SK-N-SH (cell line): ENCODE results near the gene RFPL4A. TPM values are rescaled to one million over a fixed set of nuclear protein-coding genes. Genes with fewer than 3 reads are reported as not detected.

ENCODE experiments used
- CTCF ChIA-PET: fragments of 300-600, 350-600 bp; formaldehyde crosslinking; extraction: SDS; loops from one replicate; lab custom pipeline; 2021; lab: Yijun Ruan, JAX
- POLR2A ChIA-PET: fragments of 350-600 bp; sonication (Branson Sonifier 250); formaldehyde crosslinking; extraction: SDS; loops from one replicate; lab custom pipeline; 2020; ENCODE audit warnings: antibody characterized with exemption, inconsistent platforms; lab: Yijun Ruan, JAX
- DNase-seq: peaks from one replicate; pipeline ENCODE4 v3.0.0; 2012
- H2AFZ ChIP-seq: fragments of 200-600 bp; sonication (generic); 2 replicates; pipeline ENCODE4 v1.8.1; 2016; ENCODE audit warnings: antibody characterized with exemption, mild to moderate bottlenecking, low read depth
- H3F3A ChIP-seq: fragments of 200-600 bp; sonication (generic); replicated peaks from 2 replicates; pipeline ENCODE3; 2016; ENCODE audit warnings: antibody characterized with exemption, mild to moderate bottlenecking; ENCODE audit not compliant: insufficient read depth
- H3K27ac ChIP-seq, 2 experiments: fragments of 200-500 bp in 1 of 2; fragments of 200-600 bp in 1 of 2; sonication (Bioruptor generic) in 1 of 2; sonication (generic), shearing (Covaris generic) in 1 of 2; 2 replicates each; pipeline versions ENCODE4 v1.5.1 to v1.6.1; 2014 to 2016; ENCODE audit warnings: low read depth in 2 of 2, inconsistent platforms in 1 of 2, low read length in 1 of 2, mild to moderate bottlenecking in 1 of 2, mixed read lengths in 1 of 2
- H3K27me3 ChIP-seq: fragments of 200-600 bp; sonication (generic), shearing (Covaris generic); 2 replicates; pipeline ENCODE4 v1.6.1; 2016; ENCODE audit warnings: mixed run types; ENCODE audit not compliant: insufficient read depth
- H3K36me3 ChIP-seq, 2 experiments: fragments of 200-500 bp in 1 of 2; fragments of 200-600 bp in 1 of 2; sonication (Bioruptor generic) in 1 of 2; sonication (generic) in 1 of 2; replicated peaks in 1 of 2; 2 replicates each; pipeline versions ENCODE3 to v1.5.1; 2014 to 2016; ENCODE audit warnings: low read length in 1 of 2, mild to moderate bottlenecking in 1 of 2; ENCODE audit not compliant: insufficient read depth in 2 of 2, control insufficient read depth in 1 of 2
- H3K4me1 ChIP-seq, 2 experiments: fragments of 200-500 bp in 1 of 2; fragments of 200-600 bp in 1 of 2; sonication (Bioruptor generic) in 1 of 2; sonication (generic), shearing (Covaris generic) in 1 of 2; 2 replicates each; pipeline versions ENCODE4 v1.5.1 to v1.6.1; 2014 to 2016; ENCODE audit warnings: low read depth in 1 of 2, low read length in 1 of 2, mixed run types in 1 of 2; ENCODE audit not compliant: insufficient read depth in 2 of 2, control insufficient read depth in 1 of 2
- H3K4me2 ChIP-seq: fragments of 200-600 bp; sonication (generic), shearing (Covaris generic); 2 replicates; pipeline ENCODE4 v1.6.1; 2017; ENCODE audit warnings: mixed run types
- H3K4me3 ChIP-seq, 2 experiments: fragments of 200-500 bp in 1 of 2; fragments of 200-600 bp in 1 of 2; sonication (Bioruptor generic) in 1 of 2; sonication (generic), shearing (Covaris generic) in 1 of 2; 2 replicates each; pipeline versions ENCODE4 v1.5.1 to v1.8.1; 2014 to 2016; ENCODE audit warnings: low read depth in 2 of 2, inconsistent platforms in 1 of 2, low read length in 1 of 2, mild to moderate bottlenecking in 1 of 2, mixed read lengths in 1 of 2, moderate library complexity in 1 of 2
- H3K79me2 ChIP-seq: fragments of 200-600 bp; sonication (generic); 2 replicates; pipeline ENCODE4 v1.8.1; 2017; ENCODE audit warnings: mild to moderate bottlenecking; ENCODE audit not compliant: insufficient read depth
- H3K9ac ChIP-seq: fragments of 200-600 bp; sonication (generic); 2 replicates; pipeline ENCODE4 v1.6.1; 2017; ENCODE audit warnings: mixed run types
- H3K9me2 ChIP-seq: fragments of 200-600 bp; sonication (generic); 2 replicates; pipeline ENCODE4 v1.6.1; 2017; ENCODE audit warnings: mixed run types
- H3K9me3 ChIP-seq: fragments of 200-600 bp; sonication (generic); 2 replicates; pipeline ENCODE4 v1.6.1; 2017; ENCODE audit warnings: mixed run types, mild to moderate bottlenecking, moderate library complexity
- H4K20me1 ChIP-seq: fragments of 200-600 bp; sonication (generic); 2 replicates; pipeline ENCODE4 v1.6.1; 2017; ENCODE audit warnings: mild to moderate bottlenecking, mixed run types; ENCODE audit not compliant: insufficient read depth
- EP300 ChIP-seq, 2 experiments: IDR thresholded peaks; 2 replicates each; pipeline versions ENCODE4 v1.4.0 to v1.6.1; 2012; ENCODE audit warnings: borderline replicate concordance in 1 of 2, low read depth in 1 of 2, low read length in 1 of 2
- EZH2phosphoT487 ChIP-seq: fragments of 200-600 bp; sonication (generic); IDR thresholded peaks from 2 replicates; pipeline ENCODE4 v1.6.1; 2017; ENCODE audit warnings: low read depth, mixed run types, mild to moderate bottlenecking, antibody characterized with exemption, moderate library complexity, borderline replicate concordance
- FOXJ3 ChIP-seq: sonication (generic); formaldehyde crosslinking; IDR thresholded peaks from 2 replicates; pipeline ENCODE4 v1.5.1; 2020; ENCODE audit warnings: mild to moderate bottlenecking, missing genetic modification reagents
- FOXM1 ChIP-seq: IDR thresholded peaks from 2 replicates; pipeline ENCODE4 v1.4.0; 2012; ENCODE audit warnings: low read depth, mild to moderate bottlenecking
- GABPA ChIP-seq: IDR thresholded peaks from 2 replicates; pipeline ENCODE4 v1.4.0; 2012; ENCODE audit warnings: low read depth, mild to moderate bottlenecking
- GATA2 ChIP-seq: sonication (generic); formaldehyde crosslinking; IDR thresholded peaks from 2 replicates; pipeline ENCODE4 v1.5.0; 2020; ENCODE audit warnings: mild to moderate bottlenecking, missing genetic modification reagents
- MEF2A ChIP-seq: IDR thresholded peaks from 2 replicates; pipeline ENCODE4 v1.4.0; 2012; ENCODE audit warnings: low read depth, borderline replicate concordance
- MXI1 ChIP-seq: IDR thresholded peaks from 2 replicates; pipeline ENCODE4 v1.6.1; 2012; ENCODE audit warnings: mild to moderate bottlenecking, low read depth, low read length, improper control_type of control experiment
- NRF1 ChIP-seq: IDR thresholded peaks from 2 replicates; pipeline ENCODE4 v1.6.1; 2012; ENCODE audit warnings: low read depth, mild to moderate bottlenecking, low read length
- RFX5 ChIP-seq: IDR thresholded peaks from 2 replicates; pipeline ENCODE4 v1.6.1; 2012; ENCODE audit warnings: mild to moderate bottlenecking, improper control_type of control experiment, low read length
- RXRA ChIP-seq: IDR thresholded peaks from 2 replicates; pipeline ENCODE4 v1.4.0; 2012; ENCODE audit warnings: low read depth, mild to moderate bottlenecking, borderline replicate concordance
- SIN3A ChIP-seq: IDR thresholded peaks from 2 replicates; pipeline ENCODE4 v1.6.1; 2012; ENCODE audit warnings: low read depth, mild to moderate bottlenecking, low read length, moderate library complexity, borderline replicate concordance
- SMC3 ChIP-seq: IDR thresholded peaks from 2 replicates; pipeline ENCODE4 v1.6.1; 2012; ENCODE audit warnings: low read depth, low read length, improper control_type of control experiment
- TAF1 ChIP-seq: IDR thresholded peaks from 2 replicates; pipeline ENCODE4 v1.6.1; 2012; ENCODE audit warnings: low read depth, mild to moderate bottlenecking, low read length, moderate library complexity, borderline replicate concordance
- TCF12 ChIP-seq: IDR thresholded peaks from 2 replicates; pipeline ENCODE4 v1.4.0; 2012
- TEAD4 ChIP-seq: IDR thresholded peaks from 2 replicates; pipeline ENCODE4 v1.4.0; 2012; ENCODE audit warnings: mild to moderate bottlenecking, borderline replicate concordance; ENCODE audit not compliant: insufficient read depth
- WGBS: methylation state at CpG from one replicate; pipeline ENCODE4 v1.1.6; 2017; ENCODE audit warnings: low lambda C conversion rate; 5-methylcytosine and 5-hydroxymethylcytosine counted together
- polyA plus RNA-seq, 3 experiments: library from polyadenylated mRNA; depleted of rRNA; stranded (reverse); fragments of >200 nt; gene quantifications; 2 replicates each; pipeline ENCODE4 v1.2.3, GENCODE V29; 2012
- TF ChIP-seq, protein P1 (sequence below): IDR thresholded peaks from 2 replicates; pipeline ENCODE4 v1.4.0; 2012; ENCODE audit warnings: low read depth, borderline replicate concordance
- TF ChIP-seq, protein P2 (sequence below): fragments of 200-600 bp; sonication (generic); IDR thresholded peaks from 2 replicates; pipeline ENCODE4 v1.6.1; 2017; ENCODE audit warnings: antibody characterized with exemption, mild to moderate bottlenecking, moderate library complexity
- TF ChIP-seq, protein P3 (sequence below): IDR thresholded peaks from 2 replicates; pipeline ENCODE4 v1.4.0; 2012; ENCODE audit warnings: low read depth, borderline replicate concordance
- TF ChIP-seq, protein P4 (sequence below): fragments of 150-350 bp; IDR thresholded peaks from 2 replicates; pipeline ENCODE4 v1.6.1; 2017; ENCODE audit warnings: antibody characterized with exemption, low read length, low read depth, borderline replicate concordance

The RFPL4A gene
- polyA plus RNA-seq, 1 of the 3 experiments (the other 2 are of a cell fraction), result not detected

DNA sequence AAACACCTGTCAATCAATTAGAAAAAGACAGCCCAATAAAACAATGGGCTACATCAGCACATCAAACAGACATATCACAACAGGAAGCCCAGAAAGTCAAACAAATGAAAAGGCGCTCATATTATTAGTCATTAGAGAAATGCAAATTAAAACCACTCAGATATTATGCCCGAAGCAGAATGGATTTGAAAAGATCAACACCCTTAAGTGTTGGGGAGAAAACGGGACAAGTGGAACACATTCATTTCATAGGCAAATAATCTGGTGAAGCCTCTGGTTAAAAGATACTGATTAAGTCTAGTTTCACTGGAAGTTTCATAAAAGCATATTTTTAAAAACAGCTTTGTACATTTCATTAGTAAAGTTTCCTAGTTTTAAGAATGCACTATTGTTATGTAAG, 38.1 kb upstream of the RFPL4A start (continued):
- TF ChIP-seq MEF2A (no peak), FOXM1 (no peak), SMC3 (no peak), GATA2 (no peak), FOXJ3 (CRISPR knock-in tag) (no peak), TEAD4 (no peak), SIN3A (no peak), RFX5 (no peak), EZH2phosphoT487 (no peak)
- TF ChIP-seq, protein P1, sequence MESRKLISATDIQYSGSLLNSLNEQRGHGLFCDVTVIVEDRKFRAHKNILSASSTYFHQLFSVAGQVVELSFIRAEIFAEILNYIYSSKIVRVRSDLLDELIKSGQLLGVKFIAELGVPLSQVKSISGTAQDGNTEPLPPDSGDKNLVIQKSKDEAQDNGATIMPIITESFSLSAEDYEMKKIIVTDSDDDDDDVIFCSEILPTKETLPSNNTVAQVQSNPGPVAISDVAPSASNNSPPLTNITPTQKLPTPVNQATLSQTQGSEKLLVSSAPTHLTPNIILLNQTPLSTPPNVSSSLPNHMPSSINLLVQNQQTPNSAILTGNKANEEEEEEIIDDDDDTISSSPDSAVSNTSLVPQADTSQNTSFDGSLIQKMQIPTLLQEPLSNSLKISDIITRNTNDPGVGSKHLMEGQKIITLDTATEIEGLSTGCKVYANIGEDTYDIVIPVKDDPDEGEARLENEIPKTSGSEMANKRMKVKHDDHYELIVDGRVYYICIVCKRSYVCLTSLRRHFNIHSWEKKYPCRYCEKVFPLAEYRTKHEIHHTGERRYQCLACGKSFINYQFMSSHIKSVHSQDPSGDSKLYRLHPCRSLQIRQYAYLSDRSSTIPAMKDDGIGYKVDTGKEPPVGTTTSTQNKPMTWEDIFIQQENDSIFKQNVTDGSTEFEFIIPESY, result no peak
- TF ChIP-seq, protein P2, sequence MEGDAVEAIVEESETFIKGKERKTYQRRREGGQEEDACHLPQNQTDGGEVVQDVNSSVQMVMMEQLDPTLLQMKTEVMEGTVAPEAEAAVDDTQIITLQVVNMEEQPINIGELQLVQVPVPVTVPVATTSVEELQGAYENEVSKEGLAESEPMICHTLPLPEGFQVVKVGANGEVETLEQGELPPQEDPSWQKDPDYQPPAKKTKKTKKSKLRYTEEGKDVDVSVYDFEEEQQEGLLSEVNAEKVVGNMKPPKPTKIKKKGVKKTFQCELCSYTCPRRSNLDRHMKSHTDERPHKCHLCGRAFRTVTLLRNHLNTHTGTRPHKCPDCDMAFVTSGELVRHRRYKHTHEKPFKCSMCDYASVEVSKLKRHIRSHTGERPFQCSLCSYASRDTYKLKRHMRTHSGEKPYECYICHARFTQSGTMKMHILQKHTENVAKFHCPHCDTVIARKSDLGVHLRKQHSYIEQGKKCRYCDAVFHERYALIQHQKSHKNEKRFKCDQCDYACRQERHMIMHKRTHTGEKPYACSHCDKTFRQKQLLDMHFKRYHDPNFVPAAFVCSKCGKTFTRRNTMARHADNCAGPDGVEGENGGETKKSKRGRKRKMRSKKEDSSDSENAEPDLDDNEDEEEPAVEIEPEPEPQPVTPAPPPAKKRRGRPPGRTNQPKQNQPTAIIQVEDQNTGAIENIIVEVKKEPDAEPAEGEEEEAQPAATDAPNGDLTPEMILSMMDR, result no peak
- TF ChIP-seq, all 33 proteins: peak for 0

DNA sequence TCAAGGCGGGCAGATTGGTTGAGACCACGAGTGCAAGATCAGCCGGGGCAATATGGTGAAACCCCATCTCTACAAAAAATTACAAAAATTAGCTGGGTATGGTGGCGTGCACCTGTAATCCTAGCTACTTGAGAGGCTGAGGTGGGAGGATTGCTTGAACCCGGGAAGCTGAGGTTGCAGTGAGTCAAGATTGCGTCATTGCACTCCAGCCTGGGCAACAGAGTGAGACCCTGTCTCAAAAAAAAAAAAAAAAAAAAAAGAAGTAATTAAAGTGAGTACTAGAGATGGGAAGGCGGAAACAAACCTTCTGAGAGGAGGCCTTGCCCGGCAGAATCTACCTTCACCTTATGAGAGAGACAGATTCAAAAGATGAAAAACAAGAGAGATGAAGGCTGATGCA, 35.4 kb upstream of the RFPL4A start:
- no peak overlapping the region for H3K4me2 ChIP-seq
- no peaks in the 10 kb centered on the region for H3K79me2 ChIP-seq
- H3K4me1 ChIP-seq, result no peaks in the 10 kb centered on the region
- no peaks in the 10 kb centered on the region for H4K20me1 ChIP-seq
- no peak overlapping the region for H2AFZ ChIP-seq
- H3F3A ChIP-seq, result no peaks in the 10 kb centered on the region
- H3K27me3 ChIP-seq, result peaks cover 50% of the 10 kb centered on the region
- H3K27ac ChIP-seq, result no peak overlapping the region
- no peak for DNase-seq
- H3K9me2 ChIP-seq, result no peaks in the 10 kb centered on the region
- ChIA-PET CTCF (no interaction called here), POLR2A (interaction anchor here (0.6 kb wide), 1 partner anchor 16 kb away, joined by 6 read pairs; no protein-coding TSS in a partner anchor)
- no peak overlapping the region for H3K9ac ChIP-seq
- 9% methylated on average over 8 of the region's 8 CpGs for WGBS
- no peaks in the 10 kb centered on the region for H3K36me3 ChIP-seq
- H3K9me3 ChIP-seq, result no peaks in the 10 kb centered on the region
- no peak overlapping the region for H3K4me3 ChIP-seq
- TF ChIP-seq GATA2 (no peak), TCF12 (no peak), TAF1 (no peak), MXI1 (no peak), RXRA (no peak), FOXJ3 (CRISPR knock-in tag) (no peak), SMC3 (no peak), SIN3A (no peak), GABPA (no peak), TEAD4 (no peak), NRF1 (no peak), MEF2A (no peak), FOXM1 (no peak), EP300 (IDR thresholded peaks at IDR 0.05; ENCODE audit: borderline replicate concordance in 1 of 2, low read depth in 1 of 2, low read length in 1 of 2) (no peak)
- TF ChIP-seq, protein P1, result no peak
- TF ChIP-seq, protein P3, sequence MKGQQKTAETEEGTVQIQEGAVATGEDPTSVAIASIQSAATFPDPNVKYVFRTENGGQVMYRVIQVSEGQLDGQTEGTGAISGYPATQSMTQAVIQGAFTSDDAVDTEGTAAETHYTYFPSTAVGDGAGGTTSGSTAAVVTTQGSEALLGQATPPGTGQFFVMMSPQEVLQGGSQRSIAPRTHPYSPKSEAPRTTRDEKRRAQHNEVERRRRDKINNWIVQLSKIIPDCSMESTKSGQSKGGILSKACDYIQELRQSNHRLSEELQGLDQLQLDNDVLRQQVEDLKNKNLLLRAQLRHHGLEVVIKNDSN, result no peak
- TF ChIP-seq, protein P4, sequence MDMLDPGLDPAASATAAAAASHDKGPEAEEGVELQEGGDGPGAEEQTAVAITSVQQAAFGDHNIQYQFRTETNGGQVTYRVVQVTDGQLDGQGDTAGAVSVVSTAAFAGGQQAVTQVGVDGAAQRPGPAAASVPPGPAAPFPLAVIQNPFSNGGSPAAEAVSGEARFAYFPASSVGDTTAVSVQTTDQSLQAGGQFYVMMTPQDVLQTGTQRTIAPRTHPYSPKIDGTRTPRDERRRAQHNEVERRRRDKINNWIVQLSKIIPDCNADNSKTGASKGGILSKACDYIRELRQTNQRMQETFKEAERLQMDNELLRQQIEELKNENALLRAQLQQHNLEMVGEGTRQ, result no peak
- TF ChIP-seq, protein P2, result no peak
